ENCODE measurements around the gene GPATCH8. TPM values are rescaled to one million over a fixed set of nuclear protein-coding genes. Genes with fewer than 3 reads are reported as not detected.

The GPATCH8 gene
- total RNA-seq, 1 experiment from 2014 or later, result 22.7 TPM

DNA sequence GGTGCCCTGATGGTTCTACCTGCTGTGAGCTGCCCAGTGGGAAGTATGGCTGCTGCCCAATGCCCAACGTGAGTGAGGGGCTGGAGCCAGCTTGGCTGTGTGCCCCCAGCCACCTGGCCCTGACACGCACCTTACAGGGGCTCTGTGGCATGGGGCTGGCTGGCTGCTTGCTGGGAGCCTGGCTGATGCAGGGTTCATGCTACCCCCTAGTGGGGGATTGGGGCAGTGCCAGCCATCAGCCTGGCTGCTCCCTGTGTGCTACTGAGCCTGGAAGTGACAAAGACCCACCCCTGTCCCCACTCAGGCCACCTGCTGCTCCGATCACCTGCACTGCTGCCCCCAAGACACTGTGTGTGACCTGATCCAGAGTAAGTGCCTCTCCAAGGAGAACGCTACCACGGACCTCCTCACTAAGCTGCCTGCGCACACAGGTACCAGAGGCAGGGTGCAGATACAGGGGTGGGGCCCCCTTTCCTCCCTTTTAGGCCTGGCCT, 152.4 kb downstream of the GPATCH8 start:
- H3K4me2 ChIP-seq (ENCODE audit: low read length), result no peak overlapping the region
- BruUV-seq (replicated peaks), result no TSS peak
- H3K27ac ChIP-seq (ENCODE audit: low read length), result no peak overlapping the region
- H3K4me3 ChIP-seq (ENCODE audit: low read length), result no peak overlapping the region
- H4K20me1 ChIP-seq (ENCODE audit: low read length), result no peaks in the 10 kb centered on the region
- no peak overlapping the region for H2AFZ ChIP-seq (ENCODE audit: low read length)
- H3F3A ChIP-seq (ENCODE audit: low read length, unreplicated experiment), result no peaks in the 10 kb centered on the region
- peaks cover 4% of the 10 kb centered on the region; the same call in 1 of the 2 replicates for H3K4me1 ChIP-seq (ENCODE audit: insufficient read depth, low read length)
- DNase-seq (peak; percentile 78), ATAC-seq (peak; percentile 77)
- H3K27me3 ChIP-seq (ENCODE audit: low read length), result no peaks in the 10 kb centered on the region
- H3K9me2 ChIP-seq (replicated peaks; ENCODE audit: low read length), result no peaks in the 10 kb centered on the region
- H3K9ac ChIP-seq (ENCODE audit: low read length), result no peak overlapping the region
- TF ChIP-seq, protein P1, sequence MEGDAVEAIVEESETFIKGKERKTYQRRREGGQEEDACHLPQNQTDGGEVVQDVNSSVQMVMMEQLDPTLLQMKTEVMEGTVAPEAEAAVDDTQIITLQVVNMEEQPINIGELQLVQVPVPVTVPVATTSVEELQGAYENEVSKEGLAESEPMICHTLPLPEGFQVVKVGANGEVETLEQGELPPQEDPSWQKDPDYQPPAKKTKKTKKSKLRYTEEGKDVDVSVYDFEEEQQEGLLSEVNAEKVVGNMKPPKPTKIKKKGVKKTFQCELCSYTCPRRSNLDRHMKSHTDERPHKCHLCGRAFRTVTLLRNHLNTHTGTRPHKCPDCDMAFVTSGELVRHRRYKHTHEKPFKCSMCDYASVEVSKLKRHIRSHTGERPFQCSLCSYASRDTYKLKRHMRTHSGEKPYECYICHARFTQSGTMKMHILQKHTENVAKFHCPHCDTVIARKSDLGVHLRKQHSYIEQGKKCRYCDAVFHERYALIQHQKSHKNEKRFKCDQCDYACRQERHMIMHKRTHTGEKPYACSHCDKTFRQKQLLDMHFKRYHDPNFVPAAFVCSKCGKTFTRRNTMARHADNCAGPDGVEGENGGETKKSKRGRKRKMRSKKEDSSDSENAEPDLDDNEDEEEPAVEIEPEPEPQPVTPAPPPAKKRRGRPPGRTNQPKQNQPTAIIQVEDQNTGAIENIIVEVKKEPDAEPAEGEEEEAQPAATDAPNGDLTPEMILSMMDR (conservative IDR thresholded peaks at IDR 0.05; ENCODE audit: low read depth, low read length), result peak; percentile 89
- no peak for TF ChIP-seq EZH2phosphoT487 (IDR thresholded peaks at IDR 0.05; ENCODE audit: borderline replicate concordance, low read length)
- H3K79me2 ChIP-seq (ENCODE audit: low read length), result peaks cover 9% of the 10 kb centered on the region
- peaks cover 13% of the 10 kb centered on the region; the same call in 1 of the 2 replicates for H3K36me3 ChIP-seq (ENCODE audit: low read depth, low read length)
- ChIA-PET POLR2A (ENCODE audit: unreplicated experiment) (interaction anchor here (0.6 kb wide), 1 partner anchor 71 kb away, joined by 3 read pairs; no protein-coding TSS in a partner anchor), CTCF (no interaction called here)
- no peaks in the 10 kb centered on the region for H3K9me3 ChIP-seq (ENCODE audit: low read length)
- intact Hi-C loops (cut with micrococcal nuclease), result no loop called here

DNA sequence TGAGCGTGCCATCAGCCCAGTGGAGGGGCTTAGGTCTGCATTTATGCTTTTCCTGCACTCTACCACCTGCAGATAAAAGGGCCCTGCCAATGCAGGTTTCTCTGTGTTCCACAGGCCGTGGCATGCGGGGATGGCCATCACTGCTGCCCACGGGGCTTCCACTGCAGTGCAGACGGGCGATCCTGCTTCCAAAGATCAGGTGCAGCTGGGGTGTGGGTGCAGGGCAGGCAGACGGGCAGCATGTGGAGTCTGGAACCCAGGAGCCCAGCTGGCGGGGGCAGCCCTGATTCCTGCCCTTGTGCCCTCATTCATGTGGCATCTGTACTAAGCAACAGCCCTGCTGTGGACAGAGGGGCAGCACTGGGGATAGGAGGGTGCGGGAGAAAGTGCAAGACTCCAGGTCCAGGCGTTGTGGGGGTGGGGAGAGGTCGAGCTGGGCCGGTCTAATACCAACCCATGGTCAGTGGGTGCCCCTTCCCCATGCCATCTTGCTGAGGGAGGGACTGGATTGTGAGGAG, 153.6 kb downstream of the GPATCH8 start:
- Histone ChIP-seq H3K79me2 (ENCODE audit: low read length) (peaks cover 15% of the 10 kb centered on the region), H4K20me1 (ENCODE audit: low read length) (no peaks in the 10 kb centered on the region), H3F3A (ENCODE audit: low read length, unreplicated experiment) (no peaks in the 10 kb centered on the region), H3K4me1 (ENCODE audit: insufficient read depth, low read length) (peaks cover 4% of the 10 kb centered on the region; the same call in 1 of the 2 replicates), H3K9ac (ENCODE audit: low read length) (no peak overlapping the region), H3K4me2 (ENCODE audit: low read length) (no peak overlapping the region), H3K27ac (ENCODE audit: low read length) (no peak overlapping the region), H3K9me3 (ENCODE audit: low read length) (no peaks in the 10 kb centered on the region), H3K36me3 (ENCODE audit: low read depth, low read length) (peaks cover 13% of the 10 kb centered on the region; the same call in 1 of the 2 replicates), H3K9me2 (replicated peaks; ENCODE audit: low read length) (no peaks in the 10 kb centered on the region), H3K4me3 (ENCODE audit: low read length) (no peak overlapping the region), H2AFZ (ENCODE audit: low read length) (no peak overlapping the region), H3K27me3 (ENCODE audit: low read length) (no peaks in the 10 kb centered on the region)
- intact Hi-C loops (cut with micrococcal nuclease), result no loop called here
- ChIA-PET CTCF (no interaction called here), POLR2A (ENCODE audit: unreplicated experiment) (interaction anchor here (0.6 kb wide), 1 partner anchor 174 kb away, joined by 3 read pairs; no protein-coding TSS in a partner anchor)
- TF ChIP-seq EZH2 (IDR thresholded peaks at IDR 0.05; ENCODE audit: low read length, unreplicated experiment) (no peak), EZH2phosphoT487 (IDR thresholded peaks at IDR 0.05; ENCODE audit: borderline replicate concordance, low read length) (no peak)
- TF ChIP-seq, protein P1 (conservative IDR thresholded peaks at IDR 0.05; ENCODE audit: low read depth, low read length), result no peak
- no peak for ATAC-seq
- no peak for DNase-seq
- BruUV-seq (replicated peaks), result no TSS peak

DNA sequence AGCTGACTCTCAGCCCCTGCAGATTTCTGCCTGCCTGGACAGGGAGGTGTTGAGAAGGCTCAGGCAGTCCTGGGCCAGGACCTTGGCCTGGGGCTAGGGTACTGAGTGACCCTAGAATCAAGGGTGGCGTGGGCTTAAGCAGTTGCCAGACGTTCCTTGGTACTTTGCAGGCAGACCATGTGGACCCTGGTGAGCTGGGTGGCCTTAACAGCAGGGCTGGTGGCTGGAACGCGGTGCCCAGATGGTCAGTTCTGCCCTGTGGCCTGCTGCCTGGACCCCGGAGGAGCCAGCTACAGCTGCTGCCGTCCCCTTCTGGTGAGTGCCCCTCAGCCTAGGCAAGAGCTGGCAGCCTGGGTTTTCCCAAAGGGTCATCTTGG, 154.2 kb downstream of the GPATCH8 start:
- Histone ChIP-seq H3K4me1 (ENCODE audit: insufficient read depth, low read length) (peaks cover 4% of the 10 kb centered on the region; the same call in 1 of the 2 replicates), H3F3A (ENCODE audit: low read length, unreplicated experiment) (no peaks in the 10 kb centered on the region), H3K27ac (ENCODE audit: low read length) (no peak overlapping the region), H3K4me3 (ENCODE audit: low read length) (no peak overlapping the region), H3K79me2 (ENCODE audit: low read length) (peaks cover 15% of the 10 kb centered on the region), H3K27me3 (ENCODE audit: low read length) (no peaks in the 10 kb centered on the region), H3K36me3 (ENCODE audit: low read depth, low read length) (peaks cover 13% of the 10 kb centered on the region; the same call in 1 of the 2 replicates), H3K9ac (ENCODE audit: low read length) (no peak overlapping the region), H3K4me2 (ENCODE audit: low read length) (no peak overlapping the region), H4K20me1 (ENCODE audit: low read length) (no peaks in the 10 kb centered on the region), H2AFZ (ENCODE audit: low read length) (no peak overlapping the region), H3K9me3 (ENCODE audit: low read length) (no peaks in the 10 kb centered on the region), H3K9me2 (replicated peaks; ENCODE audit: low read length) (no peaks in the 10 kb centered on the region)
- POLR2A ChIA-PET (ENCODE audit: unreplicated experiment), result no interaction called here
- DNase-seq (no peak), ATAC-seq (no peak)
- TF ChIP-seq EZH2 (IDR thresholded peaks at IDR 0.05; ENCODE audit: low read length, unreplicated experiment), result no peak
- TF ChIP-seq, protein P1 (conservative IDR thresholded peaks at IDR 0.05; ENCODE audit: low read depth, low read length), result no peak
- no peak for TF ChIP-seq EZH2phosphoT487 (IDR thresholded peaks at IDR 0.05; ENCODE audit: borderline replicate concordance, low read length)
- intact Hi-C loops (cut with micrococcal nuclease), result no loop called here
- no TSS peak for BruUV-seq (replicated peaks)
- CTCF ChIA-PET, result no interaction called here

All from PC-3 (cell line).